HG02884 (cell line): Measurements from ENCODE around the gene FAM120AOS.
"Not testable (repeated sequence)": the region's sequence is repeated elsewhere in the genome, so short reads cannot be mapped to it uniquely, and the experiment has no call there.

ENCODE experiments used
- ATAC-seq: cut with Tn5 transposase; IDR thresholded peaks from one replicate; pipeline ENCODE4 v1.9.1; 2021; ENCODE audit warnings: mild to moderate bottlenecking, moderate library complexity; ENCODE audit not compliant: unreplicated experiment

FAM120AOS gene

GRCh38 chr9:93440896-93441580 lies 12.3 kb downstream of the FAM120AOS start:
- ATAC-seq = no peak

- ATAC-seq = not testable (repeated sequence)
Measured at GRCh38 chr9:93439301-93439700, 14.1 kb downstream of the FAM120AOS start.

- ATAC-seq = no peak
Measured at GRCh38 chr9:93437996-93438395, 15.4 kb downstream of the FAM120AOS start.

GRCh38 chr9:93436655-93437407 lies 16.6 kb downstream of the FAM120AOS start:
- no peak for ATAC-seq

GRCh38 chr9:93436218-93436617 lies 17.2 kb downstream of the FAM120AOS start:
- no peak for ATAC-seq

GRCh38 chr9:93435386-93435785 lies 18.0 kb downstream of the FAM120AOS start:
- ATAC-seq = no peak

- no peak for ATAC-seq
Measured at GRCh38 chr9:93434056-93434455, 19.3 kb downstream of the FAM120AOS start.

GRCh38 chr9:93432964-93433363 lies 20.4 kb downstream of the FAM120AOS start:
- ATAC-seq = no peak

- no peak for ATAC-seq
Measured at GRCh38 chr9:93431539-93432105, 21.8 kb downstream of the FAM120AOS start.

- no peak for ATAC-seq
Measured at GRCh38 chr9:93427655-93428379, 25.6 kb downstream of the FAM120AOS start.

- ATAC-seq = no peak
Measured at GRCh38 chr9:93422977-93423616, 30.3 kb downstream of the FAM120AOS start.

- no peak for ATAC-seq
Measured at GRCh38 chr9:93419023-93419422, 34.4 kb downstream of the FAM120AOS start.

GRCh38 chr9:93417538-93417937 lies 35.8 kb downstream of the FAM120AOS start:
- ATAC-seq = no peak

- ATAC-seq = no peak
Measured at GRCh38 chr9:93416530-93417235, 36.7 kb downstream of the FAM120AOS start.

GRCh38 chr9:93415176-93415690 lies 38.1 kb downstream of the FAM120AOS start:
- no peak for ATAC-seq

GRCh38 chr9:93413530-93413929 lies 39.9 kb downstream of the FAM120AOS start:
- no peak for ATAC-seq

GRCh38 chr9:93406371-93406770 lies 47.0 kb downstream of the FAM120AOS start:
- ATAC-seq = no peak

- no peak for ATAC-seq
Measured at GRCh38 chr9:93398471-93398870, 54.9 kb downstream of the FAM120AOS start.

- no peak for ATAC-seq
Measured at GRCh38 chr9:93397661-93398373, 55.6 kb downstream of the FAM120AOS start.
